Lung (tissue), 12 donors: ENCODE data around the gene ONECUT3. TPM values are rescaled to one million over a fixed set of nuclear protein-coding genes. Genes with fewer than 3 reads are reported as not detected.

Experiments used
- ATAC-seq: fragments of 200-7000 bp; cut with Tn5 transposase; one replicate; pipeline ENCODE4 v1.9.1; 2020; ENCODE audit warnings: moderate number of reproducible peaks; ENCODE audit not compliant: insufficient read depth, low FRiP score
- DNase-seq, 3 donors: peaks; one replicate each; pipeline ENCODE4 v3.0.0-alpha.2; 2013 to 2017
- H3K27ac ChIP-seq, 2 donors: one replicate each; pipeline ENCODE4 v1.5.1; 2013; ENCODE audit warnings: mild to moderate bottlenecking in 2 of 2, moderate library complexity in 2 of 2, control low read depth in 1 of 2, inconsistent platforms in 1 of 2, low read depth in 1 of 2, low read length in 1 of 2
- H3K27me3 ChIP-seq, 3 donors: one replicate each; pipeline ENCODE4 v1.5.1; 2013; ENCODE audit warnings: low read length in 2 of 3; ENCODE audit not compliant: control insufficient read depth in 3 of 3, insufficient read depth in 3 of 3
- H3K36me3 ChIP-seq, 4 donors: one replicate each; pipeline ENCODE4 v1.5.1; 2013; ENCODE audit warnings: low read length in 4 of 4, mild to moderate bottlenecking in 1 of 4, moderate library complexity in 1 of 4; ENCODE audit not compliant: control insufficient read depth in 4 of 4, insufficient read depth in 4 of 4
- H3K4me1 ChIP-seq, 5 donors: one replicate each; pipeline ENCODE4 v1.5.1; 2013; ENCODE audit warnings: low read length in 5 of 5, mild to moderate bottlenecking in 2 of 5, moderate library complexity in 1 of 5; ENCODE audit not compliant: control insufficient read depth in 5 of 5, insufficient read depth in 5 of 5
- H3K4me3 ChIP-seq: one replicate; pipeline ENCODE4 v1.5.1; 2013; ENCODE audit warnings: mild to moderate bottlenecking, control low read depth, moderate library complexity
- H3K9ac ChIP-seq, 2 donors: one replicate each; pipeline ENCODE4 v1.5.1; 2013; ENCODE audit warnings: low read length in 2 of 2, control low read depth in 1 of 2; ENCODE audit not compliant: insufficient read depth in 1 of 2
- H3K9me3 ChIP-seq, 4 donors: one replicate each; pipeline ENCODE4 v1.5.1; 2013; ENCODE audit warnings: low read length in 3 of 4, mild to moderate bottlenecking in 1 of 4, moderate library complexity in 1 of 4; ENCODE audit not compliant: control insufficient read depth in 4 of 4, insufficient read depth in 3 of 4
- WGBS, 2 donors: extraction: QIAGEN DNeasy Blood & Tissue Kit; methylation state at CpG; one replicate each; pipeline ENCODE4 v1.1.7; 2013; 5-methylcytosine and 5-hydroxymethylcytosine counted together
- polyA plus RNA-seq, 2 donors: library from polyadenylated mRNA; stranded (reverse); fragments of 200-250 nt; gene quantifications; one replicate each; pipeline ENCODE4 v1.2.1, GENCODE V29; 2013
- total RNA-seq, 2 donors: library from RNA; depleted of rRNA in 1 of 2; stranded (reverse); fragments of >200 nt in 1 of 2; gene quantifications; one replicate each; pipeline ENCODE4 v1.2.1, GENCODE V29; 2014 to 2021
- TF ChIP-seq, protein P1 (sequence below): IDR thresholded peaks from 2 replicates; pipeline ENCODE4 v1.5.1; 2012; ENCODE audit warnings: mild to moderate bottlenecking; ENCODE audit errors: control extremely low read depth, extremely low read depth
- donor health status: control.
- donor health status: control.
- donor health status: Bipolar disorder and iron deficiency.
- donor health status: healthy.
- donor health status: DM: yes; HTN: yes; CAD: no.

Gene ONECUT3
- total and polyA plus RNA-seq, 4 donors, result not detected

DNA sequence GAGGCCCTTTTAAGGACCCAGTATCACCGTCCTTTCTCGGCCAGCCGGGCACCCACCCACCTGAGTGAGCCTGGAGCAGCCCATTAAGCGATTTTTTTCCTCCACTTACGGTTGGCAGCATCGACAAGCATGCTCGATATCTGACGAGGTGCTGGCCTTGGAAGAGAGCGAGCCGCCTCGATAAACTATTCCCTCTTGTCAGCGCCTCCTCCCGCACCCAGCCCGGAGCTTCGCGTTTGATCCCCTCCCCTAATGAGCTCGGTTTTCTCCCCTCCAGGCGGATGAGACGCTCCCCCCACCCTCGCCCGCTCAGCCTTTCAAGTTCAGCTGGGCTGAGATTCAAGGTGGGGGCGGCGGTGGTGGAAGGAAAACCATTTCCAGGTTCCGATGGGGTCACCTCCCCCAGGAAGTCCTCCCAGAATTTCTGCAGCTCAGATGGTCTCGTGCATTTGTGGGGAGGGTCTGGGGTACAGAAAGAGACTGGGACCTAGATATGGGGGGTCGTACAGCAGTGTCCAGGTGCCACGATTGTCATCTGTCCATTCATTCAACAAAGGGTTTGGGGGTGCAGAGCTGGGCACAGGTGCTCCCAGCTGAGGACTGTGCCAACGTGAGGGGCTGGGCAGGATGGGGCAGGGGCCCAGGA, 18.9 kb upstream of the ONECUT3 start:
- DNase-seq (no peak), ATAC-seq (no peak)
- WGBS, 2 donors, result 18 to 24% methylated on average over 28 of the region's 28 CpGs
- Histone ChIP-seq H3K9ac (no peak overlapping the region), H3K4me1 (no peaks in the 10 kb centered on the region), H3K9me3 (peaks cover 0 to 7% (median 0%) of the 10 kb centered on the region in 4 donors), H3K36me3 (no peaks in the 10 kb centered on the region), H3K4me3 (no peak overlapping the region), H3K27ac (no peak overlapping the region), H3K27me3 (peaks cover 6 to 40% (median 13%) of the 10 kb centered on the region in 3 donors)
- TF ChIP-seq, protein P1, sequence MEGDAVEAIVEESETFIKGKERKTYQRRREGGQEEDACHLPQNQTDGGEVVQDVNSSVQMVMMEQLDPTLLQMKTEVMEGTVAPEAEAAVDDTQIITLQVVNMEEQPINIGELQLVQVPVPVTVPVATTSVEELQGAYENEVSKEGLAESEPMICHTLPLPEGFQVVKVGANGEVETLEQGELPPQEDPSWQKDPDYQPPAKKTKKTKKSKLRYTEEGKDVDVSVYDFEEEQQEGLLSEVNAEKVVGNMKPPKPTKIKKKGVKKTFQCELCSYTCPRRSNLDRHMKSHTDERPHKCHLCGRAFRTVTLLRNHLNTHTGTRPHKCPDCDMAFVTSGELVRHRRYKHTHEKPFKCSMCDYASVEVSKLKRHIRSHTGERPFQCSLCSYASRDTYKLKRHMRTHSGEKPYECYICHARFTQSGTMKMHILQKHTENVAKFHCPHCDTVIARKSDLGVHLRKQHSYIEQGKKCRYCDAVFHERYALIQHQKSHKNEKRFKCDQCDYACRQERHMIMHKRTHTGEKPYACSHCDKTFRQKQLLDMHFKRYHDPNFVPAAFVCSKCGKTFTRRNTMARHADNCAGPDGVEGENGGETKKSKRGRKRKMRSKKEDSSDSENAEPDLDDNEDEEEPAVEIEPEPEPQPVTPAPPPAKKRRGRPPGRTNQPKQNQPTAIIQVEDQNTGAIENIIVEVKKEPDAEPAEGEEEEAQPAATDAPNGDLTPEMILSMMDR, result no peak

DNA sequence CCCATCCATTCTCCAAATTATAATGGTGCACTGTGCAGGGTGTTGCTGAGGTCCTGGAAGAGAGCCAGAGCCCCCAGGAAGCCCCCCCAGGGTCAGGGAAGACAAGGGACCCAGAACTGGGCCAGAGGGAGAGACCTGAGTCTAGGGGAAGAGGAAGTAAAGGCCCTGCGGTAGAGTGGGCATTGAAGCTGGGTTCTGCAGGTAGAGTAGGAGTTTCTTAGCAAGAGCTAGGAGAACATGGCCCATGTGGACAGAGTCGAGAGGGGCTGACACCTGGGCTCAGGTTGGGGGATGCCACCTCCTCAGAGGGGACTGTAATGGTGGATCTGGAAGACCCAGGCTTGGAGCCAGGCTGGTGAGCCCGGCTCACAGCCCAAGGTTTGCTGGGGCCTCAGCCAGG, 17.0 kb upstream of the ONECUT3 start:
- no peak for DNase-seq
- 68 to 78% methylated on average over 3 of the region's 3 CpGs for WGBS, 2 donors
- Histone ChIP-seq H3K4me1 (no peaks in the 10 kb centered on the region), H3K36me3 (no peaks in the 10 kb centered on the region), H3K27me3 (peaks cover 5 to 42% (median 6%) of the 10 kb centered on the region in 3 donors), H3K9ac (no peak overlapping the region), H3K27ac (no peak overlapping the region), H3K9me3 (peaks cover 0 to 11% (median 0%) of the 10 kb centered on the region in 4 donors), H3K4me3 (no peak overlapping the region)
- TF ChIP-seq, protein P1, result no peak
- ATAC-seq, result no peak

DNA sequence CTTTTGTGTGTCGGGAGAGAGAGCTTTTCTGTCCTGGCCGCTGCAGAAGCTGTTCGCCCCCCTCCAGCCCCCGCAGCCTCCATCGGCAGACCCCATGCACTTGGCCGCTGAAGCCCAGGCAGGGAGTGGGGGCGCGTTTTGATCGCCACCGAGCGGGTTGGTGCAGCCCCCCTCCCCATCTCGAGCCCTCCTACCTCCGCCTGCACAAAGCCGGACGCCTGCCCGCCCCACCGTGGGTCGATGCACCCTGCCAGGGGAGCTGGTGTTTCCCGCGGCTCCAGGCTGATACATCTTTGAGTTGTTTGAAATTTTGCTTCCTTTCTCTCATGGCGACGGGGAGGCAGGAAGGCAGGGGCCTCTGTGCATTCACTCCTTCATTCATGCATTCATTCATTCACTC, 16.4 kb upstream of the ONECUT3 start:
- no peak overlapping the region for H3K9ac ChIP-seq
- DNase-seq, result no peak
- no peaks in the 10 kb centered on the region for H3K36me3 ChIP-seq
- no peak overlapping the region for H3K4me3 ChIP-seq
- no peak overlapping the region for H3K27ac ChIP-seq
- TF ChIP-seq, protein P1, result no peak
- no peaks in the 10 kb centered on the region for H3K4me1 ChIP-seq
- 29 to 39% methylated on average over 22 of the region's 22 CpGs for WGBS, 2 donors
- peaks cover 5 to 42% (median 6%) of the 10 kb centered on the region in 3 donors for H3K27me3 ChIP-seq
- no peak for ATAC-seq
- peaks cover 0 to 11% (median 0%) of the 10 kb centered on the region in 4 donors for H3K9me3 ChIP-seq
